ENCODE results near the gene CCDC106.

The CCDC106 gene

GRCh38 chr19:55687281-55688201 lies 39.5 kb downstream of the CCDC106 start:
- Histone ChIP-seq H3K9ac (ENCODE audit: insufficient read length, low read depth) (no peak overlapping the region), H3K36me3 (ENCODE audit: insufficient read depth, insufficient read length, low read length) (peaks cover 82% of the 10 kb centered on the region)
- TF ChIP-seq SUZ12 (IDR thresholded peaks at IDR 0.05; ENCODE audit: extremely low read depth, insufficient read depth, insufficient read length) (no peak), ZNF274 (IDR thresholded peaks at IDR 0.05; ENCODE audit: low read depth, low read length) (no peak), YY1 (IDR thresholded peaks at IDR 0.05; ENCODE audit: insufficient read depth, insufficient read length) (no peak)

GRCh38 chr19:55688422-55689218 lies 40.6 kb downstream of the CCDC106 start:
- Histone ChIP-seq H3K4me1 (ENCODE audit: insufficient read depth, insufficient read length) (peaks cover 3% of the 10 kb centered on the region), H3K4me3 (ENCODE audit: insufficient read length, low read depth) (no peak overlapping the region), H3K36me3 (ENCODE audit: insufficient read depth, insufficient read length, low read length) (peaks cover 83% of the 10 kb centered on the region), H3K9me3 (ENCODE audit: insufficient read depth, low read length) (no peaks in the 10 kb centered on the region), H3K9ac (ENCODE audit: insufficient read length, low read depth) (no peak overlapping the region), H3K27me3 (ENCODE audit: insufficient read depth, insufficient read length) (no peaks in the 10 kb centered on the region)
- TF ChIP-seq SUZ12 (IDR thresholded peaks at IDR 0.05; ENCODE audit: extremely low read depth, insufficient read depth, insufficient read length) (no peak), ZNF274 (IDR thresholded peaks at IDR 0.05; ENCODE audit: low read depth, low read length) (no peak), YY1 (IDR thresholded peaks at IDR 0.05; ENCODE audit: insufficient read depth, insufficient read length) (no peak)
- DNase-seq (ENCODE audit: low read depth, low spot score), result no peak

More at GRCh38 chr19:55687281-55688201, 39.5 kb downstream of the CCDC106 start:
- DNase-seq (ENCODE audit: low read depth, low spot score), result no peak
- H3K4me3 ChIP-seq (ENCODE audit: insufficient read length, low read depth), result no peak overlapping the region
- H3K4me1 ChIP-seq (ENCODE audit: insufficient read depth, insufficient read length), result peaks cover 3% of the 10 kb centered on the region
- H3K9me3 ChIP-seq (ENCODE audit: insufficient read depth, low read length), result no peaks in the 10 kb centered on the region
- no peaks in the 10 kb centered on the region for H3K27me3 ChIP-seq (ENCODE audit: insufficient read depth, insufficient read length)

- H3K4me1 ChIP-seq (ENCODE audit: insufficient read depth, insufficient read length), result peaks cover 3% of the 10 kb centered on the region
- H3K9me3 ChIP-seq (ENCODE audit: insufficient read depth, low read length), result no peaks in the 10 kb centered on the region
- H3K27me3 ChIP-seq (ENCODE audit: insufficient read depth, insufficient read length), result no peaks in the 10 kb centered on the region
- no peak overlapping the region for H3K4me3 ChIP-seq (ENCODE audit: insufficient read length, low read depth)
- no peak for TF ChIP-seq YY1 (IDR thresholded peaks at IDR 0.05; ENCODE audit: insufficient read depth, insufficient read length)
- TF ChIP-seq SUZ12 (IDR thresholded peaks at IDR 0.05; ENCODE audit: extremely low read depth, insufficient read depth, insufficient read length), result no peak
- TF ChIP-seq ZNF274 (IDR thresholded peaks at IDR 0.05; ENCODE audit: low read depth, low read length), result no peak
- no peak for DNase-seq (ENCODE audit: low read depth, low spot score)
- peaks cover 79% of the 10 kb centered on the region for H3K36me3 ChIP-seq (ENCODE audit: insufficient read depth, insufficient read length, low read length)
- H3K9ac ChIP-seq (ENCODE audit: insufficient read length, low read depth), result no peak overlapping the region
Observed at GRCh38 chr19:55689411-55690108, 41.5 kb downstream of the CCDC106 start.

GRCh38 chr19:55690109-55690768 lies 42.2 kb downstream of the CCDC106 start:
- Histone ChIP-seq H3K4me1 (ENCODE audit: insufficient read depth, insufficient read length) (peaks cover 3% of the 10 kb centered on the region), H3K4me3 (ENCODE audit: insufficient read length, low read depth) (no peak overlapping the region), H3K36me3 (ENCODE audit: insufficient read depth, insufficient read length, low read length) (peaks cover 76% of the 10 kb centered on the region), H3K9me3 (ENCODE audit: insufficient read depth, low read length) (no peaks in the 10 kb centered on the region), H3K27me3 (ENCODE audit: insufficient read depth, insufficient read length) (no peaks in the 10 kb centered on the region), H3K9ac (ENCODE audit: insufficient read length, low read depth) (no peak overlapping the region)
- no peak for DNase-seq (ENCODE audit: low read depth, low spot score)
- TF ChIP-seq SUZ12 (IDR thresholded peaks at IDR 0.05; ENCODE audit: extremely low read depth, insufficient read depth, insufficient read length), result no peak
- no peak for TF ChIP-seq ZNF274 (IDR thresholded peaks at IDR 0.05; ENCODE audit: low read depth, low read length)

- TF ChIP-seq YY1 (IDR thresholded peaks at IDR 0.05; ENCODE audit: insufficient read depth, insufficient read length), result no peak
- no peak for TF ChIP-seq SUZ12 (IDR thresholded peaks at IDR 0.05; ENCODE audit: extremely low read depth, insufficient read depth, insufficient read length)
- TF ChIP-seq ZNF274 (IDR thresholded peaks at IDR 0.05; ENCODE audit: low read depth, low read length), result no peak
Observed at GRCh38 chr19:55690769-55691545, 42.9 kb downstream of the CCDC106 start.

More at GRCh38 chr19:55690769-55691545, 42.9 kb downstream of the CCDC106 start:
- H3K36me3 ChIP-seq (ENCODE audit: insufficient read depth, insufficient read length, low read length), result peaks cover 74% of the 10 kb centered on the region
- H3K4me1 ChIP-seq (ENCODE audit: insufficient read depth, insufficient read length), result peaks cover 3% of the 10 kb centered on the region
- no peak overlapping the region for H3K4me3 ChIP-seq (ENCODE audit: insufficient read length, low read depth)
- no peak overlapping the region for H3K9ac ChIP-seq (ENCODE audit: insufficient read length, low read depth)
- no peak for DNase-seq (ENCODE audit: low read depth, low spot score)
- no peaks in the 10 kb centered on the region for H3K9me3 ChIP-seq (ENCODE audit: insufficient read depth, low read length)
- H3K27me3 ChIP-seq (ENCODE audit: insufficient read depth, insufficient read length), result no peaks in the 10 kb centered on the region

All from NT2/D1 (cell line).